Forelimb muscle (tissue), 1 donor: ENCODE data around the gene PNRC2. TPM values are rescaled to one million over a fixed set of nuclear protein-coding genes. Genes with fewer than 3 reads are reported as not detected.
"Not testable (repeated sequence)": the region's sequence is repeated elsewhere in the genome, so short reads cannot be mapped to it uniquely, and the experiment has no call there.

Experiments used
- DNase-seq: peaks from one replicate; pipeline ENCODE4 v3.0.0-alpha.2; 2013; ENCODE audit warnings: low read depth
- polyA plus RNA-seq: library from polyadenylated mRNA; unstranded; fragments of 120-200 nt; gene quantifications from one replicate; pipeline ENCODE4 v1.2.1, GENCODE V29; 2013; ENCODE audit not compliant: insufficient read length

PNRC2 gene
- polyA plus RNA-seq, 1 donor: 91.3 TPM

DNA sequence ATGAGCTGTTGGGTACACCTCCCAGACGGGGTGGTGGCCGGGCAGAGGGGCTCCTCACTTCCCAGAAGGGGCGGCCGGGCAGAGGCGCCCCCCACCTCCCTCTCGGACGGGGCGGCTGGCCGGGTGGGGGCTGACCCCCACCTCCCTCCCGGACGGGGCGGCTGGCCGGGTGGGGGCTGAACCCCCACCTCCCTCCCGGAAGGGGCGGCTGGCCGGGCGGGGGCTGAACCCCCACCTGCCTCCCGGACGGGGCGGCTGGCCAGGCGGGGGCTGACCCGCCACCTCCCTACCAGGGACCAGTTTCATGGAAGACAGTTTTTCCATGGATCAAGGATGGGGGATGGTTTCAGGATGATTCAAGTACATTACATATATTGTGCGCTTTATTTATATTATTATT, 27.4 kb downstream of the PNRC2 start:
- DNase-seq: not testable (repeated sequence)

- no peak for DNase-seq
Measured at GRCh38 chr1:23989263-23989662, 29.6 kb downstream of the PNRC2 start.

DNA sequence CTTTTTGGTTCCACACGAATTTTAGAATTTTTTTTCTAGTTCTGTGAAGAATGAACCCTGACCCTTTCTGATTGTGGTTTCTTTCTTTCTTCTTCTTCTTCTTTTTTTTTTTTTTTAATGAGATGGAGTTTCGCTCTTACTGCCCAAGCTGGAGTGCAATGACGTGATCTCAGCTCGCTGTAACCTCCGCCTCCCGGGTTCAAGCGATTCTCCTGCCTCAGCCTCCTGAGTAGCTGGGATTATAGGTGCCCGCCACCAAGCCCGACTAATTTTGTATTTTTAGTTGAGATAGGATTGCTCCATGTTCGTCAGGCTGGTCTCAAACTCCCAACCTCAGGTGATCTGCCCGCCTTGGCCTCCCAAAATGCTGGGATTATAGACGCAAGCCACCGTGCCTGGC, 32.4 kb downstream of the PNRC2 start:
- DNase-seq: not testable (repeated sequence)

DNA sequence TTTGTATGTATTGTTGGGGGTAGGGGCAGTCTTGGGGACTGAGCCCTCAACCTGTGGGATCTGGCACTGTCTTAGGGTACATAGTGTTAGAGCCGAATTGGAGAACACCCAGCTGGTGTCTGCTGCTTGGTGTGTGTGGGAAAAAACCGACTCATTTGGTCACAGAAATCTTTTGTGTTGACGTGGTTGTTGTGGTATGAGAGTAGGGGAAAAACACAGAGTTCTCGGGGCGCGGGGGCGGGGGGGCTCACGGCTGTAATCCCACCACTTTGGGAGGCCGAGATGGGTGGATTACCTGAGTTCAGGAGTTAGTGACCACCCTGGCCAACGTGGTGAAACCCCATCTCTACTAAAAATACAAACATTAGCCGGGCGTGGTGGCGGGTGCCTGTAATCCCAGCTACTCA, 35.8 kb downstream of the PNRC2 start:
- no peak for DNase-seq

DNA sequence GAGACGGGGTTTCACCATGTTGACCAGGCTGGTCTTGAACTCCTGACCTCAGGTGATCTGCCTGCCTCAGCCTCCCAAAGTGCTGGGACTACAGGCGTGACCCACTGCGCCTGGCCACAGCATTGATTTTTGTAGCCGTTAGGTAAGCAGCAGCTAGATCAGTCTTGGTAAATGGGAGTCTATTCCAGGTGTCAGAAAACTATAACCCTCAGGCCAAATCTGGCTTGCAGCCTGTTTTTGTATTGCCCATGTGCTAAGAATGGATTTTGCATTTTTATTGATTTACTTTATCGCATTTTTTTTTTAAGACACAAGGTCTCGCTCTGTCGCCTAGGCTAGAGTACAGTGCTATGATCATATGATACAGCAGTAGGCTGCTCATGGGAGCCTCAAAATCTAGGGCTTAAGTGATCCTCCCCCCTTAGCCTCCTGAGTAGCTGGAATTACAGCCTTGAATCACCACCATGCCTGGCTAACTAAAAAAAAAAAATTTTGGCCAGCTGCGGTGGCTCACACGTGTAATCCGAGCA, 37.1 kb downstream of the PNRC2 start:
- DNase-seq: no peak

DNA sequence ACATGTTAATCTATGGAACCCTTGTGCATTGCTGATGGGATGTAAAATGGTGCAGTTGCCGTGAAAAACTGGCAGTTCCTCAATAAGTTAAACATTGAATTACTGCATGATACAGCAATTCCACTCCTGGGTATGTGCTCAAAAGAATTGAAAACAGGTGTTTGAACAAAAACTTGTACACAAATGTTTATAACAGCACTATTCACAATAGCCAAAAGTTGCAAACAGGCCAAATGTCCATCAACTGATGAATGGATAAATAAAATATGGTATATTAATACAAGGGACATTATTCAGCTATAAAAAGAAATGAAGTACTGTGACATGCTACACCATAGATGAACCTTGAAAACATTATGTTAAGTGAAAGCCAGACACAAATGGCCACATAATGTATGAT, 38.2 kb downstream of the PNRC2 start:
- DNase-seq: no peak

- DNase-seq: no peak
Measured at GRCh38 chr1:23999156-23999671, 39.6 kb downstream of the PNRC2 start.

DNA sequence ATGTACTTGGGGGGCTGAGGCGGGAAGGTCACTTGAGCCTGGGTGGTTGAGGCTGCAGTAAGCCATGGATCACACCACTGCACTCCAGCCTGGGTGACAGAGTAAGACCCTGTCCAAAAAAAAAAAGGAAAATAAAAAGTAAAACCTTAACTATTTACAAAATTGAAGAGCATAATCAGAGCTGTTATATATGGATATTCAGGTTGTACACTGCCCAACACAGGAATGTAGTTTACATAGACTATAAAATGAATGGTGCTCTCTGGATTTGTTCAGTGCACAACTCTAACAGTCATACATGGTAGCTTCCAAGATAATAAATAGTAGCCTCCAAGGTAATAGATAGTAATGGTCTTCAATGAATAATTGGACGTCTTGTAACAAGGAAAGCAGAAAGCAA, 43.1 kb downstream of the PNRC2 start:
- no peak for DNase-seq

DNA sequence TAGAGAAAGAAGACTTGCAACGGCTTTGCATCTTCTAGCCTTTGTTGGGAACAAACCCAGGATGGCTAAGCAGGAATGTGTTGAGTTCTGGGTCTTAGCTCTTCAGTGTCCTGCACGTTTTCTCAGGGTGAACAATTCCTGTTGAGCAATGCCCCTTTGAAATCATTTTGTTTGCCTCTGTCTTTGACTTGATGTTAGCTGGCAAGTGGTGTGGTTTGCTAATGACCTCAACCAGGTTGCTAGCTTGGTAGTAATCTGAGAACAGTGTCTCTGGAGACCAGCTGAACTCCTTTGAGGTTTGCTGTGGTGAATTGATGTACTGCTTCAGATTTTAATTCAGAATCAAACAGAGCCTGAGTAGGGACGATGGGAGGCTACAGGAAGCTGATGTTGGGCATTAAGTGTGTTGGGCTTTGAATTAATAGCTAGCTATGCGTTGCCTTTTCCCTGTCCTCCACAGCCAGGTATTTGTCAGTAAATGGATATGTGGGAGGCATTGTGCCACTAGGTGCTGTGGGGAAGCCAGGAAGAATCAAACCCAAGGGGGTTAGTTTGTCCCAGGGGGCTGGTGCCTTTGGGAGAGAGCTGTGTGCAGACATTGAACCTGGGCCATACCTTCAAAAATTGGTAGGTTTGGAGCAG, 43.8 kb downstream of the PNRC2 start:
- DNase-seq: no peak

GRCh38 chr1:24004132-24004531, 44.5 kb downstream of the PNRC2 start:
- no peak for DNase-seq

- DNase-seq: no peak
Measured at GRCh38 chr1:24005163-24005562, 45.5 kb downstream of the PNRC2 start.

DNA sequence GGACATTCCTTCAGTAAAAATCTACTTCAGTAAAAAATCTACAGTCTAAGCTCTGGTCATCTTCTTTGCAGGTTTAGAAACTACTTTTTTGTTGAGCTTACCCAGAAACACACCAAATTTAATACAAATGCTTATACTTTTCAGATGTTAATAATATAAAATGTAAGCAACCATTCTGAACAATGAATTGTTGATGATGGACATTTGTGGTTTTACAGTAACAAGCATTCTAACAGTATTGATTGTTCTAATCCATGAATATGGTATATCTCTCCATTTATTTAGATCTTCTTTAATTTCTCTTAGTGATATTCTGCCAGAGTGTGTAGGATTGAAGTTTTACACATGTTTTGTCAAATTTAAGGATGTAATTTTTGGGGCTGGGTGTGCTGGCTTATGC, 47.5 kb downstream of the PNRC2 start:
- no peak for DNase-seq

DNA sequence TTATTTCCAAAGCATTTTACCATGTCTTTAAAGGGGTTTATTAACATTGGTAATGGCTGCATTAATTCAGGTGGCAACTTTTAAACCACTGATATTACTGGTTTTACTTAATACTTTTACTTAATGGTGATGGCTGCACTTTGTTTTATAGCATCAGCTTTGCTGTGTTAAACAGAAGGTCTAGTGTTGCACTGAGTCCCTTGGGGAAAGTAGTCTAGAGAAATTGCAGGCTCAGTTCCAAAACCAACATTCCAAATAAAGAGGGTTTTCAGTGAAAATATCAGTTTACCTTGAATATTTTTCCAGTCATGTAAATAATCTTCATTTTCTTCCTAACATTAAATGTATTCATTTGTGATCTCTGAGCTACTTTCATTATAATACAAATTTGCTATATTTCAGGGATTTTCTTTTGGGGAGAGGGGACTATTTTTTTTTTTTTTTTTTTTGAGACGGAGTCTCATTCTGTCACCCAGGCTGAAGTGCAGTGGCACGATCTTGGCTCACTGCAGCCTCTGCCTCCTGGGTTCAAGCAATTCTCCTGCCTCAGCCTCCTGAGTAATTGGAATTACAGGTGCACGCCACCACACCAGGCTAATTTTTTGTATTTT, 49.1 kb downstream of the PNRC2 start:
- not testable (repeated sequence) for DNase-seq

DNA sequence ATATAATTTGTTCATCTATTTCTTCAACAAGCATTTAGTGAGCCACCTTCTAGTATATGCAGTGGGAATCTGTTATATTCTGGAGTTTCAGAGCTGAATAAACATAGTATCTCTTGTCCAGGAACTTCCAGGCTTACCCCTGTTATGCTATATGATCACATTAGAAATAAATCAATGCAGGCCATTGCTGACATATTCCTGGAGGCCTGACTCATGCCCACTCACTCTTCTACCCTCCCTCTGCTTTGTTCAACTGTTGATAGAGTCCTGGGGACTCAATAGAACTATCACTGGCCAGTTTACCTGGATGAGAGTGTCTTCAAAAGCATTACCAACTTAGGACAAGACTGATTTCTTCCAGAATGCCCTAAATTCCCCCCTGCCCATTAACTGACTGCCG, 49.8 kb downstream of the PNRC2 start:
- no peak for DNase-seq

DNA sequence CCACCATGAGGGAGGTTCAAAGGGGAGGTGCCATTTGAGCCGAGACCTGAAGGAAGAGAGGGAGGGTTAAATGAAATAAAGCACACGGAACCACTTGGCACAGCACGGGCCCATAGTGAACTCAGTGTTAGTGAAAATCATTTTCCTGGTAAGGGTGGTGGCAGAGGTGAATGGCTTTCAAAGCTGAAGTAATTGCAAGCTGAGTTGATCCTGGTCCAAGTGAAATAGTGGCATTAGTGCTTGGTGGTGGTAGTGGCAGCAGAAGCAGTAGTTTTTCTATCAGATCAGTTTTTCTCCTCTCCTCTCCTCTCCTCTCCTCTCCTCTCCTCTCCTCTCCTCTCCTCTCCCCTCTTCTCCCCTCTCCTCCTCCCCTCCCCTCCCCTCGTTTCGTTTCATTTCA, 51.0 kb downstream of the PNRC2 start:
- DNase-seq: no peak

DNA sequence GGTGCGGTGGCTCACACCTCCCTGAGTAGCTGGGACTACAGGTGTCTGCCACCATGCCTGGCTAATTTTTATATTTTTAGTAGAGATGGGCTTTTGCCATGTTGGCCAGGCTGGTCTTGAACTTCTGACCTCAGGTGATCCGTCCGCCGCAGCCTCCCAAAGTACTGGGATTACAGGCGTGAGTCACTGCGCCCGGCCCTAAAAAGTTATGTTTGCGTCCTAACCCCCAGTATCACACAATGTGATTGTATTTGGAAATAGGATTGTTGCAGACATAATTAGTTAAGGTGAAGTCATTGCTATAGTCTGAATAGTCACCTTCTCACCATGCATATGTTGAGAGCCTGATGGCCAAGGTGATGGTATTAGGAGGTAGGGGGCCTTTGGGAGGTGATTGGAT, 53.2 kb downstream of the PNRC2 start:
- not testable (repeated sequence) for DNase-seq

Other genes with a start within 250 kb of the PNRC2 start
- gene ELOA, start 216.4 kb upstream of the PNRC2 start, polyA plus RNA-seq: 27.8 TPM
- 35.6 TPM for gene PITHD1, start 181.4 kb upstream of the PNRC2 start, polyA plus RNA-seq
- gene LYPLA2, start 168.7 kb upstream of the PNRC2 start, polyA plus RNA-seq: 30.0 TPM
- gene GALE, start 159.1 kb upstream of the PNRC2 start, polyA plus RNA-seq: 25.5 TPM
- 21.8 TPM for gene HMGCL, start 134.4 kb upstream of the PNRC2 start, polyA plus RNA-seq
- 11.5 TPM for gene FUCA1, start 91.5 kb upstream of the PNRC2 start, polyA plus RNA-seq
- gene CNR2, start 46.5 kb upstream of the PNRC2 start, polyA plus RNA-seq: 0.06 TPM
- 117 TPM for gene SRSF10, start 20.5 kb downstream of the PNRC2 start, polyA plus RNA-seq
- gene MYOM3, start 152.3 kb downstream of the PNRC2 start, polyA plus RNA-seq: 425 TPM
- gene IL22RA1, start 183.3 kb downstream of the PNRC2 start, polyA plus RNA-seq: not detected
- gene IFNLR1, start 227.5 kb downstream of the PNRC2 start, polyA plus RNA-seq: 0.10 TPM